GM12875 (cell line): ENCODE data around the gene NDUFS2.
"Not testable (repeated sequence)": the region's sequence is repeated elsewhere in the genome, so short reads cannot be mapped to it uniquely, and the experiment has no call there.

ENCODE experiments used
- H3K4me3 ChIP-seq: one replicate; pipeline ENCODE4 v1.5.1; 2011; ENCODE audit warnings: low read depth, low read length, control low read depth
- CTCF ChIP-seq: IDR thresholded peaks from 2 replicates; pipeline ENCODE4 v1.5.1; 2011; ENCODE audit warnings: low read depth, mild to moderate bottlenecking, control low read depth, inconsistent platforms, low read length, moderate library complexity, borderline replicate concordance; ENCODE audit not compliant: insufficient read depth

Gene NDUFS2

GRCh38 chr1:161251579-161251978, 49.4 kb downstream of the NDUFS2 start:
- no peak overlapping the region for H3K4me3 ChIP-seq
- no peak for TF ChIP-seq CTCF

GRCh38 chr1:161255302-161255701, 53.1 kb downstream of the NDUFS2 start:
- not testable (repeated sequence) for H3K4me3 ChIP-seq

GRCh38 chr1:161255955-161256520, 53.9 kb downstream of the NDUFS2 start:
- H3K4me3 ChIP-seq: not testable (repeated sequence)

GRCh38 chr1:161257109-161257508, 54.9 kb downstream of the NDUFS2 start:
- not testable (repeated sequence) for H3K4me3 ChIP-seq

GRCh38 chr1:161258439-161259344, 56.5 kb downstream of the NDUFS2 start, which contains the start of gene PCP4L1:
TSS of gene PCP4L1 (plus strand) at chr1:161258745. CDS start at chr1:161258975, 230 bp downstream.
- TF ChIP-seq CTCF: no peak
- no peak within 1 kb of the TSS for H3K4me3 ChIP-seq

GRCh38 chr1:161259345-161259702, 57.2 kb downstream of the NDUFS2 start:
- no peak overlapping the region for H3K4me3 ChIP-seq
- no peak for TF ChIP-seq CTCF

GRCh38 chr1:161259765-161260164, 57.6 kb downstream of the NDUFS2 start:
- no peak for TF ChIP-seq CTCF
- no peak overlapping the region for H3K4me3 ChIP-seq

- TF ChIP-seq CTCF: no peak
Observed at GRCh38 chr1:161260376-161261260, 58.5 kb downstream of the NDUFS2 start.

More at GRCh38 chr1:161260376-161261260, 58.5 kb downstream of the NDUFS2 start:
- no peak overlapping the region for H3K4me3 ChIP-seq
